Vagina (tissue), 2 donors: Measurements from ENCODE around the gene DSG3.

Experiments
- CTCF ChIP-seq, 3 experiments: fragments of 450-650 bp in 2 of 3; fragments of 200-600 bp in 1 of 3; sonication (generic) in 1 of 3; IDR thresholded peaks; one replicate each; pipeline ENCODE4 v1.5.1; 2017 to 2019; ENCODE audit warnings: antibody characterized with exemption in 3 of 3, mild to moderate bottlenecking in 2 of 3, moderate library complexity in 2 of 3
- POLR2A ChIP-seq, 2 donors: fragments of 450-650 bp; IDR thresholded peaks; one replicate each; pipeline ENCODE4 v1.6.1; 2017; ENCODE audit warnings: antibody characterized with exemption in 2 of 2, mild to moderate bottlenecking in 2 of 2, moderate library complexity in 2 of 2
- POLR2AphosphoS5 ChIP-seq, 2 donors: sonication (generic); formaldehyde crosslinking; IDR thresholded peaks; one replicate each; pipeline ENCODE4 v1.9.0; 2017; ENCODE audit warnings: antibody characterized with exemption in 2 of 2, mild to moderate bottlenecking in 2 of 2, low read depth in 1 of 2; ENCODE audit not compliant: insufficient read depth in 1 of 2

DNA sequence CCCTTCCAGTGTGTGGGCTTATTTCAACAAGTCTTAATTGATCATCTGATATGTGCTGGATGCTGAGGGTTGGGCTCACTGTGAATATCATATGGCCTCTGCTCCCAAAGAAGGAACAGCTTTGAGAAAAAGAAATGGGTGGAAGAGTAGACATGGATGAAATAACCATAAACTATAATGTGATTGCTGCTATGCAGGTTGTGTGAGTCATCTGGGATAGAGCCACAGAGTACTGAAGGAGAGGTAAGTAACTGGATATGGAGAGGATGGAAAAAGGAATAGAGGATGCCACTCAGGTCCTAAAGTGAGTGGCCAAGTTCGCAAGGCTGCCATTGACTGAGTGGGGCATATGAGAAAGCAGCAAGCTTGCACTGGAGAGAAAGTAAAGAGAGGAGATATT, 41.8 kb downstream of the DSG3 start:
- no peak for TF ChIP-seq CTCF (IDR thresholded peaks at IDR 0.05)
- TF ChIP-seq POLR2A (IDR thresholded peaks at IDR 0.05) = no peak
- TF ChIP-seq POLR2AphosphoS5 (IDR thresholded peaks at IDR 0.05; ENCODE audit: insufficient read depth in 1 of 2, low read depth in 1 of 2) = no peak
